ENCODE results near the gene MARK3.

The MARK3 gene

GRCh38 chr14:103427485-103428443 lies 42.5 kb downstream of the MARK3 start:
- H3K9me3 Mint-ChIP-seq = no peaks in the 10 kb centered on the region
- peak overlapping the region; percentile 39 for H3K27ac Mint-ChIP-seq
- H3K4me1 Mint-ChIP-seq (ENCODE audit: low read depth) = peaks cover 18% of the 10 kb centered on the region
- no peaks in the 10 kb centered on the region for H3K27me3 Mint-ChIP-seq (ENCODE audit: low read depth)
- peaks cover 14% of the 10 kb centered on the region for H3K36me3 Mint-ChIP-seq (ENCODE audit: low read depth)
- no peak overlapping the region for H3K4me3 Mint-ChIP-seq

GRCh38 chr14:103428723-103429556 lies 43.7 kb downstream of the MARK3 start:
- Mint-ChIP-seq H3K36me3 (ENCODE audit: low read depth) (peaks cover 17% of the 10 kb centered on the region), H3K27ac (peak overlapping the region; percentile 13), H3K27me3 (ENCODE audit: low read depth) (no peaks in the 10 kb centered on the region), H3K4me3 (no peak overlapping the region), H3K9me3 (no peaks in the 10 kb centered on the region), H3K4me1 (ENCODE audit: low read depth) (peaks cover 18% of the 10 kb centered on the region)

GRCh38 chr14:103430358-103430757 lies 45.1 kb downstream of the MARK3 start:
- H3K4me1 Mint-ChIP-seq (ENCODE audit: low read depth) = peaks cover 18% of the 10 kb centered on the region

GRCh38 chr14:103432627-103433026 lies 47.4 kb downstream of the MARK3 start:
- Mint-ChIP-seq H3K4me1 (ENCODE audit: low read depth) (peaks cover 11% of the 10 kb centered on the region), H3K27me3 (ENCODE audit: low read depth) (no peaks in the 10 kb centered on the region), H3K4me3 (no peak overlapping the region), H3K27ac (no peak overlapping the region), H3K9me3 (no peaks in the 10 kb centered on the region), H3K36me3 (ENCODE audit: low read depth) (peaks cover 18% of the 10 kb centered on the region)

More at GRCh38 chr14:103430358-103430757, 45.1 kb downstream of the MARK3 start:
- no peak overlapping the region for H3K4me3 Mint-ChIP-seq
- no peaks in the 10 kb centered on the region for H3K27me3 Mint-ChIP-seq (ENCODE audit: low read depth)
- peaks cover 16% of the 10 kb centered on the region for H3K36me3 Mint-ChIP-seq (ENCODE audit: low read depth)
- no peaks in the 10 kb centered on the region for H3K9me3 Mint-ChIP-seq
- H3K27ac Mint-ChIP-seq = no peak overlapping the region

GRCh38 chr14:103433916-103434563 lies 48.8 kb downstream of the MARK3 start:
- H3K27me3 Mint-ChIP-seq (ENCODE audit: low read depth) = no peaks in the 10 kb centered on the region
- no peaks in the 10 kb centered on the region for H3K9me3 Mint-ChIP-seq
- no peak overlapping the region for H3K4me3 Mint-ChIP-seq
- H3K36me3 Mint-ChIP-seq (ENCODE audit: low read depth) = peaks cover 18% of the 10 kb centered on the region
- H3K4me1 Mint-ChIP-seq (ENCODE audit: low read depth) = peaks cover 4% of the 10 kb centered on the region
- no peak overlapping the region for H3K27ac Mint-ChIP-seq

GRCh38 chr14:103434868-103435442 lies 49.7 kb downstream of the MARK3 start:
- Mint-ChIP-seq H3K4me3 (no peak overlapping the region), H3K4me1 (ENCODE audit: low read depth) (peaks cover 2% of the 10 kb centered on the region), H3K9me3 (no peaks in the 10 kb centered on the region), H3K36me3 (ENCODE audit: low read depth) (peaks cover 21% of the 10 kb centered on the region), H3K27ac (no peak overlapping the region), H3K27me3 (ENCODE audit: low read depth) (no peaks in the 10 kb centered on the region)

- no peak overlapping the region for H3K4me3 Mint-ChIP-seq
- H3K27ac Mint-ChIP-seq = no peak overlapping the region
- no peaks in the 10 kb centered on the region for H3K27me3 Mint-ChIP-seq (ENCODE audit: low read depth)
- H3K36me3 Mint-ChIP-seq (ENCODE audit: low read depth) = peaks cover 18% of the 10 kb centered on the region
- H3K9me3 Mint-ChIP-seq = no peaks in the 10 kb centered on the region
- H3K4me1 Mint-ChIP-seq (ENCODE audit: low read depth) = peaks cover 2% of the 10 kb centered on the region
These were observed 51.3 kb downstream of the MARK3 start for GRCh38 chr14:103436533-103436932.

- H3K4me1 Mint-ChIP-seq (ENCODE audit: low read depth) = peaks cover 10% of the 10 kb centered on the region
- H3K36me3 Mint-ChIP-seq (ENCODE audit: low read depth) = peaks cover 14% of the 10 kb centered on the region
- no peak overlapping the region for H3K27ac Mint-ChIP-seq
- H3K9me3 Mint-ChIP-seq = no peaks in the 10 kb centered on the region
- H3K4me3 Mint-ChIP-seq = no peak overlapping the region
- no peaks in the 10 kb centered on the region for H3K27me3 Mint-ChIP-seq (ENCODE audit: low read depth)
These were observed 57.1 kb downstream of the MARK3 start for GRCh38 chr14:103442288-103442687.

- Mint-ChIP-seq H3K27me3 (ENCODE audit: low read depth) (no peaks in the 10 kb centered on the region), H3K4me1 (ENCODE audit: low read depth) (peaks cover 10% of the 10 kb centered on the region), H3K36me3 (ENCODE audit: low read depth) (peaks cover 14% of the 10 kb centered on the region), H3K27ac (no peak overlapping the region), H3K9me3 (no peaks in the 10 kb centered on the region), H3K4me3 (no peak overlapping the region)
These were observed 57.9 kb downstream of the MARK3 start for GRCh38 chr14:103443111-103443510.

GRCh38 chr14:103444837-103445524 lies 59.8 kb downstream of the MARK3 start:
- Mint-ChIP-seq H3K36me3 (ENCODE audit: low read depth) (peaks cover 10% of the 10 kb centered on the region), H3K4me1 (ENCODE audit: low read depth) (peaks cover 10% of the 10 kb centered on the region), H3K27ac (no peak overlapping the region), H3K9me3 (no peaks in the 10 kb centered on the region), H3K4me3 (no peak overlapping the region), H3K27me3 (ENCODE audit: low read depth) (no peaks in the 10 kb centered on the region)

- H3K27me3 Mint-ChIP-seq (ENCODE audit: low read depth) = no peaks in the 10 kb centered on the region
- peaks cover 8% of the 10 kb centered on the region for H3K36me3 Mint-ChIP-seq (ENCODE audit: low read depth)
- H3K4me1 Mint-ChIP-seq (ENCODE audit: low read depth) = peaks cover 10% of the 10 kb centered on the region
- H3K4me3 Mint-ChIP-seq = no peak overlapping the region
- H3K9me3 Mint-ChIP-seq = no peaks in the 10 kb centered on the region
- H3K27ac Mint-ChIP-seq = no peak overlapping the region
These were observed 60.6 kb downstream of the MARK3 start for GRCh38 chr14:103445806-103446205.

GRCh38 chr14:103448097-103448496 lies 62.9 kb downstream of the MARK3 start:
- Mint-ChIP-seq H3K9me3 (no peaks in the 10 kb centered on the region), H3K27ac (no peak overlapping the region), H3K4me1 (ENCODE audit: low read depth) (peaks cover 10% of the 10 kb centered on the region), H3K36me3 (ENCODE audit: low read depth) (peaks cover 8% of the 10 kb centered on the region), H3K27me3 (ENCODE audit: low read depth) (no peaks in the 10 kb centered on the region), H3K4me3 (no peak overlapping the region)

- Mint-ChIP-seq H3K27me3 (ENCODE audit: low read depth) (no peaks in the 10 kb centered on the region), H3K4me1 (ENCODE audit: low read depth) (peaks cover 8% of the 10 kb centered on the region), H3K27ac (no peak overlapping the region), H3K36me3 (ENCODE audit: low read depth) (peaks cover 7% of the 10 kb centered on the region), H3K4me3 (no peak overlapping the region), H3K9me3 (no peaks in the 10 kb centered on the region)
These were observed 64.5 kb downstream of the MARK3 start for GRCh38 chr14:103449634-103450161.
